K562 (cell line): ENCODE measurements around the gene COMP. TPM values are rescaled to one million over a fixed set of nuclear protein-coding genes. Genes with fewer than 3 reads are reported as not detected.

ENCODE experiments used
- BCOR ChIP-seq: fragments of 450-650 bp; IDR thresholded peaks from 2 replicates; pipeline ENCODE4 v1.6.1; 2016
- CTBP1 ChIP-seq: fragments of 450-650 bp; IDR thresholded peaks from 2 replicates; pipeline ENCODE4 v1.6.1; 2016; ENCODE audit warnings: borderline replicate concordance
- ETS1 ChIP-seq: conservative IDR thresholded peaks from 2 replicates; pipeline ENCODE4 v1.6.1; 2011; ENCODE audit warnings: low read depth, mild to moderate bottlenecking, low read length; ENCODE audit not compliant: control insufficient read depth
- HNRNPUL1 ChIP-seq: fragments of 200-400 bp; formaldehyde crosslinking; IDR thresholded peaks from 2 replicates; pipeline ENCODE4 v1.6.1; 2017; ENCODE audit warnings: low read length
- MAFF ChIP-seq: IDR thresholded peaks from 2 replicates; pipeline ENCODE4 v1.6.1; 2012; ENCODE audit warnings: low read length, improper control_type of control experiment
- NRF1 ChIP-seq, 2 experiments: fragments of 450-650 bp; IDR thresholded peaks in 1 of 2; conservative IDR thresholded peaks in 1 of 2; 2 replicates each; pipeline ENCODE4 v1.6.1; 2014; ENCODE audit warnings: mild to moderate bottlenecking in 2 of 2
- PKNOX1 ChIP-seq: fragments of 450-650 bp; IDR thresholded peaks from 2 replicates; pipeline ENCODE4 v1.6.1; 2016
- POU5F1 ChIP-seq: fragments of 150-350 bp; IDR thresholded peaks from 2 replicates; pipeline ENCODE4 v1.6.1; 2014; ENCODE audit warnings: borderline replicate concordance, low read length, low read depth, mild to moderate bottlenecking; ENCODE audit not compliant: partially characterized antibody
- THAP7 ChIP-seq: fragments of 250-450 bp; sonication (Bioruptor Pico); IDR thresholded peaks from 2 replicates; pipeline ENCODE4 v1.5.0; 2021
- UBTF ChIP-seq, 2 experiments: IDR thresholded peaks; 2 replicates each; pipeline ENCODE4 v1.6.1; 2012; ENCODE audit warnings: improper control_type of control experiment in 2 of 2, low read depth in 2 of 2, low read length in 2 of 2, borderline replicate concordance in 1 of 2
- ZNF239 ChIP-seq: fragments of 250-450 bp; sonication (Bioruptor Pico); IDR thresholded peaks from 2 replicates; pipeline ENCODE4 v1.4.0; 2020; ENCODE audit warnings: mild to moderate bottlenecking
- ZNF316 ChIP-seq: fragments of 450-650 bp; IDR thresholded peaks from 2 replicates; pipeline ENCODE4 v1.6.1; 2016
- ZNF431 ChIP-seq: sonication (generic); formaldehyde crosslinking; IDR thresholded peaks from 2 replicates; pipeline ENCODE4 v1.8.0; 2022; ENCODE audit warnings: mild to moderate bottlenecking, missing genetic modification reagents
- polyA plus RNA-seq, 8 experiments: library from polyadenylated mRNA; depleted of rRNA in 4 of 8; stranded (reverse) in 5 of 8; unstranded in 3 of 8; fragments of >200 nt; fragmentation: Nextera tagmentation in 2 of 8; fragmentation: Illumina TruSeq in 1 of 8; extraction: Ambion mirVana in 2 of 8; extraction: Trizol in 1 of 8; gene quantifications; 2 replicates each; pipeline versions ENCODE4 v1.2.1 to v1.2.3, GENCODE V29; 2011 to 2014; ENCODE audit warnings: inconsistent platforms in 1 of 8, missing spikeins in 1 of 8
- total RNA-seq, 7 experiments: library from RNA; depleted of rRNA in 6 of 7; stranded (reverse); fragments of >200 nt in 6 of 7; fragmentation: Illumina TruSeq in 2 of 7; extraction: Trizol in 2 of 7; gene quantifications; 2 replicates each; pipeline versions ENCODE4 v1.2.1 to v1.2.3, GENCODE V29; 2011 to 2021; ENCODE audit warnings: low replicate concordance in 1 of 7
- TF ChIP-seq, protein P1 (sequence below): sonication (generic); formaldehyde crosslinking; IDR thresholded peaks from 2 replicates; pipeline ENCODE4 v1.8.1; 2023; ENCODE audit warnings: mild to moderate bottlenecking, missing genetic modification reagents
- TF ChIP-seq, protein P2 (sequence below): fragments of 200-800 bp; sonication (Bioruptor generic); IDR thresholded peaks from 2 replicates; pipeline ENCODE4 v1.6.1; 2016; ENCODE audit warnings: missing genetic modification characterization, missing compliant biosample characterization

COMP gene
- total and polyA plus RNA-seq, 9 of the 15 experiments (the other 6 are each of a cell fraction or from before 2014, with no cell fraction given) = 0.07 TPM; not detected in 8

GRCh38 chr19:18832306-18833140 lies 41.4 kb upstream of the COMP start (continued):
- TF ChIP-seq UBTF (IDR thresholded peaks at IDR 0.05; ENCODE audit: borderline replicate concordance in 1 of 2, low read depth in 2 of 2, low read length in 2 of 2) (peak; percentile 32 to 75; a peak in 3 of 4 replicates), PKNOX1 (peak; percentile 19; the same call in 1 of the 2 replicates), ZNF316 (no peak), BCOR (0 out of 2 replicates have a peak, but pooled peaks have one; percentile 33), ZNF431 (0 out of 2 replicates have a peak, but pooled peaks have one; percentile 25), HNRNPUL1 (no peak), CTBP1 (no peak), MAFF (no peak), NRF1 (conservative IDR thresholded peaks at IDR 0.05 in 1 of 2, IDR thresholded peaks at IDR 0.05 in 1 of 2) (no peak), THAP7 (CRISPR knock-in tag) (no peak), POU5F1 (no peak), ETS1 (no peak), ZNF239 (CRISPR knock-in tag) (no peak)
- TF ChIP-seq, protein P1, sequence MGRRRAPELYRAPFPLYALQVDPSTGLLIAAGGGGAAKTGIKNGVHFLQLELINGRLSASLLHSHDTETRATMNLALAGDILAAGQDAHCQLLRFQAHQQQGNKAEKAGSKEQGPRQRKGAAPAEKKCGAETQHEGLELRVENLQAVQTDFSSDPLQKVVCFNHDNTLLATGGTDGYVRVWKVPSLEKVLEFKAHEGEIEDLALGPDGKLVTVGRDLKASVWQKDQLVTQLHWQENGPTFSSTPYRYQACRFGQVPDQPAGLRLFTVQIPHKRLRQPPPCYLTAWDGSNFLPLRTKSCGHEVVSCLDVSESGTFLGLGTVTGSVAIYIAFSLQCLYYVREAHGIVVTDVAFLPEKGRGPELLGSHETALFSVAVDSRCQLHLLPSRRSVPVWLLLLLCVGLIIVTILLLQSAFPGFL (CRISPR knock-in tag) = no peak
- TF ChIP-seq, protein P2, sequence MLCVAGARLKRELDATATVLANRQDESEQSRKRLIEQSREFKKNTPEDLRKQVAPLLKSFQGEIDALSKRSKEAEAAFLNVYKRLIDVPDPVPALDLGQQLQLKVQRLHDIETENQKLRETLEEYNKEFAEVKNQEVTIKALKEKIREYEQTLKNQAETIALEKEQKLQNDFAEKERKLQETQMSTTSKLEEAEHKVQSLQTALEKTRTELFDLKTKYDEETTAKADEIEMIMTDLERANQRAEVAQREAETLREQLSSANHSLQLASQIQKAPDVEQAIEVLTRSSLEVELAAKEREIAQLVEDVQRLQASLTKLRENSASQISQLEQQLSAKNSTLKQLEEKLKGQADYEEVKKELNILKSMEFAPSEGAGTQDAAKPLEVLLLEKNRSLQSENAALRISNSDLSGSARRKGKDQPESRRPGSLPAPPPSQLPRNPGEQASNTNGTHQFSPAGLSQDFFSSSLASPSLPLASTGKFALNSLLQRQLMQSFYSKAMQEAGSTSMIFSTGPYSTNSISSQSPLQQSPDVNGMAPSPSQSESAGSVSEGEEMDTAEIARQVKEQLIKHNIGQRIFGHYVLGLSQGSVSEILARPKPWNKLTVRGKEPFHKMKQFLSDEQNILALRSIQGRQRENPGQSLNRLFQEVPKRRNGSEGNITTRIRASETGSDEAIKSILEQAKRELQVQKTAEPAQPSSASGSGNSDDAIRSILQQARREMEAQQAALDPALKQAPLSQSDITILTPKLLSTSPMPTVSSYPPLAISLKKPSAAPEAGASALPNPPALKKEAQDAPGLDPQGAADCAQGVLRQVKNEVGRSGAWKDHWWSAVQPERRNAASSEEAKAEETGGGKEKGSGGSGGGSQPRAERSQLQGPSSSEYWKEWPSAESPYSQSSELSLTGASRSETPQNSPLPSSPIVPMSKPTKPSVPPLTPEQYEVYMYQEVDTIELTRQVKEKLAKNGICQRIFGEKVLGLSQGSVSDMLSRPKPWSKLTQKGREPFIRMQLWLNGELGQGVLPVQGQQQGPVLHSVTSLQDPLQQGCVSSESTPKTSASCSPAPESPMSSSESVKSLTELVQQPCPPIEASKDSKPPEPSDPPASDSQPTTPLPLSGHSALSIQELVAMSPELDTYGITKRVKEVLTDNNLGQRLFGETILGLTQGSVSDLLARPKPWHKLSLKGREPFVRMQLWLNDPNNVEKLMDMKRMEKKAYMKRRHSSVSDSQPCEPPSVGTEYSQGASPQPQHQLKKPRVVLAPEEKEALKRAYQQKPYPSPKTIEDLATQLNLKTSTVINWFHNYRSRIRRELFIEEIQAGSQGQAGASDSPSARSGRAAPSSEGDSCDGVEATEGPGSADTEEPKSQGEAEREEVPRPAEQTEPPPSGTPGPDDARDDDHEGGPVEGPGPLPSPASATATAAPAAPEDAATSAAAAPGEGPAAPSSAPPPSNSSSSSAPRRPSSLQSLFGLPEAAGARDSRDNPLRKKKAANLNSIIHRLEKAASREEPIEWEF (CRISPR knock-in tag) = no peak
